Neuronal stem cell (in vitro differentiated cells): Measurements from ENCODE around the gene NAALADL2.

Source experiments
- DNase-seq: peaks from one replicate; pipeline ENCODE4 v3.0.0-alpha.2; 2013; ENCODE audit warnings: low spot score
- H2AFZ ChIP-seq: one replicate; pipeline ENCODE4 v1.6.1; 2013; ENCODE audit warnings: mild to moderate bottlenecking, low read length, inconsistent platforms
- H2AK5ac ChIP-seq: 2 replicates; pipeline ENCODE4 v1.6.1; 2013; ENCODE audit warnings: low read depth, mild to moderate bottlenecking, inconsistent platforms, low read length, moderate library complexity, mixed read lengths
- H2BK120ac ChIP-seq: 2 replicates; pipeline ENCODE4 v1.6.1; 2013; ENCODE audit warnings: low read depth, mild to moderate bottlenecking, inconsistent platforms, low read length, moderate library complexity, mixed read lengths
- H2BK12ac ChIP-seq: one replicate; pipeline ENCODE4 v1.6.1; 2013; ENCODE audit warnings: low read length, inconsistent platforms
- H2BK15ac ChIP-seq: 2 replicates; pipeline ENCODE4 v1.6.1; 2013; ENCODE audit warnings: mild to moderate bottlenecking, low read length, inconsistent platforms, mixed read lengths
- H2BK5ac ChIP-seq: one replicate; pipeline ENCODE4 v1.6.1; 2013; ENCODE audit warnings: inconsistent platforms, mild to moderate bottlenecking, low read length, moderate library complexity
- H3K14ac ChIP-seq: one replicate; pipeline ENCODE4 v1.6.1; 2013; ENCODE audit warnings: low read length, inconsistent platforms
- H3K18ac ChIP-seq: 2 replicates; pipeline ENCODE4 v1.6.1; 2013; ENCODE audit warnings: low read length, inconsistent platforms
- H3K23ac ChIP-seq: 2 replicates; pipeline ENCODE4 v1.6.1; 2013; ENCODE audit warnings: low read depth, mild to moderate bottlenecking, mixed read lengths, low read length, inconsistent platforms; ENCODE audit not compliant: poor library complexity
- H3K27ac ChIP-seq: replicated peaks from 3 replicates; pipeline ENCODE4 v1.5.1; 2013; ENCODE audit warnings: low read length, inconsistent platforms
- H3K27me3 ChIP-seq, 3 experiments: 2 replicates each; pipeline ENCODE4 v1.6.1; 2013; ENCODE audit warnings: low read length in 3 of 3, mild to moderate bottlenecking in 2 of 3, inconsistent platforms in 1 of 3, low read depth in 1 of 3, mixed read lengths in 1 of 3, moderate library complexity in 1 of 3; ENCODE audit not compliant: control insufficient read depth in 3 of 3, insufficient read depth in 3 of 3
- H3K36me3 ChIP-seq, 2 donors: replicated peaks in 1 of 2; 2 replicates each; pipeline ENCODE4 v1.6.1; 2013; ENCODE audit warnings: low read length in 2 of 2; ENCODE audit not compliant: control insufficient read depth in 2 of 2, insufficient read depth in 2 of 2
- H3K4ac ChIP-seq: 2 replicates; pipeline ENCODE4 v1.6.1; 2013; ENCODE audit warnings: inconsistent platforms, mild to moderate bottlenecking, low read length, moderate library complexity
- H3K4me1 ChIP-seq, 2 donors: 1 replicate in 1 of 2; 2 replicates in 1 of 2; pipeline ENCODE4 v1.6.1; 2013; ENCODE audit warnings: low read length in 2 of 2, low read depth in 1 of 2; ENCODE audit not compliant: control insufficient read depth in 2 of 2, insufficient read depth in 1 of 2
- H3K4me2 ChIP-seq: one replicate; pipeline ENCODE4 v1.6.1; 2013; ENCODE audit warnings: mild to moderate bottlenecking, low read length, inconsistent platforms; ENCODE audit not compliant: insufficient read depth, poor library complexity, severe bottlenecking
- H3K4me3 ChIP-seq, 2 donors: 2 replicates each; pipeline ENCODE4 v1.5.1; 2013; ENCODE audit warnings: low read length in 2 of 2, mild to moderate bottlenecking in 2 of 2, inconsistent platforms in 1 of 2, moderate library complexity in 1 of 2
- H3K79me1 ChIP-seq: one replicate; pipeline ENCODE4 v1.6.1; 2013; ENCODE audit warnings: low read depth, mild to moderate bottlenecking, inconsistent platforms, low read length, moderate library complexity
- H3K9ac ChIP-seq: one replicate; pipeline ENCODE4 v1.6.1; 2013; ENCODE audit warnings: mild to moderate bottlenecking, low read depth, low read length, inconsistent platforms; ENCODE audit not compliant: poor library complexity
- H3K9me3 ChIP-seq, 2 donors: replicated peaks in 1 of 2; 2 replicates each; pipeline versions ENCODE3 to v1.6.1; 2013; ENCODE audit warnings: low read length in 2 of 2, mild to moderate bottlenecking in 2 of 2, inconsistent platforms in 1 of 2, low read depth in 1 of 2, mixed read lengths in 1 of 2, moderate library complexity in 1 of 2; ENCODE audit not compliant: control insufficient read depth in 2 of 2, insufficient read depth in 1 of 2
- H4K8ac ChIP-seq: one replicate; pipeline ENCODE4 v1.6.1; 2013; ENCODE audit warnings: low read depth, mild to moderate bottlenecking, inconsistent platforms, low read length, moderate library complexity
- H4K91ac ChIP-seq: one replicate; pipeline ENCODE4 v1.6.1; 2013; ENCODE audit warnings: low read length, low read depth, mild to moderate bottlenecking, inconsistent platforms; ENCODE audit not compliant: poor library complexity
- WGBS, 2 donors: extraction: QIAGEN DNeasy Blood & Tissue Kit; methylation state at CpG; one replicate each; pipeline ENCODE4 v1.1.7; 2013; ENCODE audit warnings: missing lambda C conversion rate in 2 of 2, mixed read lengths in 1 of 2; ENCODE audit not compliant: insufficient read length in 2 of 2, insufficient replicate concordance in 1 of 2; ENCODE audit errors: extremely low coverage in 2 of 2; 5-methylcytosine and 5-hydroxymethylcytosine counted together

NAALADL2 gene

DNA sequence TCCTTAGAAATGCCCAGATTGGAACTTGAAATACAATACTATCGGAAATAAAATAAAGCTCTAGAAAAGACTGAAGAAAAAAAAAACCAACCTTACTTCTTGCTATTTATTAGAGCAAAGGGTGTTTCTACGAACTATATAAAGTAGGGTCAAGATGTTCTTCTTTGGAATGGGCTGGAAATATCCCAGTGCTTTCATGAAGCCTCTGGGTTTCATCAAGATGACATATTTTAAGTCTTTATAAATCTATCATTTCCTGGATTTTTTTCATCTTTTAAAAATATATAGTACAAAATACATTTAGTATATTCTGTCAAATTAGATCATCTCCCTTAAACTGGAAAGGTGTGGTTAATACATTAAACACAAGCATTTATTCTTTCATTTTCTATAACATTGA lies 978.8 kb downstream of the NAALADL2 start:
- Histone ChIP-seq H3K4me3 (no peak overlapping the region), H3K9ac (no peak overlapping the region), H4K8ac (no peak overlapping the region), H2BK120ac (no peak overlapping the region), H3K36me3 (no peaks in the 10 kb centered on the region), H3K27ac (no peak overlapping the region), H3K4ac (no peak overlapping the region), H3K23ac (no peak overlapping the region), H2BK15ac (no peak overlapping the region), H2BK5ac (no peak overlapping the region), H3K9me3 (no peaks in the 10 kb centered on the region), H2AFZ (no peak overlapping the region), H3K18ac (no peak overlapping the region), H2AK5ac (no peak overlapping the region), H3K27me3 (no peaks in the 10 kb centered on the region), H3K4me2 (no peak overlapping the region), H3K79me1 (no peaks in the 10 kb centered on the region), H3K4me1 (no peaks in the 10 kb centered on the region), H2BK12ac (no peak overlapping the region), H4K91ac (no peak overlapping the region), H3K14ac (no peak overlapping the region)
- WGBS, 2 donors: no CpG with 5 or more reads among the region's 2 CpGs
- DNase-seq: no peak

DNA sequence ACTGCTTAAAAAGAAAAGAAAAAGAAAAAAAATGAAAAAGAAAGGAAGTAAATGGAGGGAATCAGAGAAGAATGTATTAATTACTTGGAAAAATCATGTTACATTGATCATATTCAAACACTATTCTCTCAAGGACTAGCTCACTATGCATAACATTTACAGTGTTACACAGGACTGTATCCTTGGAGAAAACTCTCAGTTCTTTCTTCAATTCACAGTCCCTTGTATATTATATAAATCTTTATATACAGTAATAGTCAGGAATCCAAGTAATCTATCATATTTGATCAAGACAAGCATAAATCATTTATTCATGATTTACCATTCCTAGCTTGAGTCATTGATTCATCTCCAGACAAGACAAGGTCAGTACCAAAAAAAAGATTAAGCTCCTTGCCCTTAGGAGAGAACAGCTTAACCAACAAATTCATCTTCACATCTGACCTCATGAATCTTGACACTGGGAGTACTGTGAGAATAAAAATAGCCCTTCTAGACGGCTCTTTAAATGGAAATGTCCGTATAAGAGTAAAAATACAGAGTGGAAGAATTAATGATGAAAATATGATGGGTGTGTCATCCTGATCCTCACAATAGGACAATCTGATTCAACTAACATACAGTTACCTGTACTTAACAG lies 980.4 kb downstream of the NAALADL2 start:
- H3K18ac ChIP-seq: no peak overlapping the region
- H3K36me3 ChIP-seq: no peaks in the 10 kb centered on the region
- no peak overlapping the region for H2BK12ac ChIP-seq
- no peak overlapping the region for H3K9ac ChIP-seq
- H2BK120ac ChIP-seq: no peak overlapping the region
- H3K9me3 ChIP-seq: no peaks in the 10 kb centered on the region
- H3K14ac ChIP-seq: no peak overlapping the region
- H3K4me1 ChIP-seq: no peaks in the 10 kb centered on the region
- no CpG with 5 or more reads among the region's 2 CpGs for WGBS, 2 donors
- H2AFZ ChIP-seq: no peak overlapping the region
- no peak for DNase-seq
- H3K4me3 ChIP-seq: no peak overlapping the region
- H3K27ac ChIP-seq: no peak overlapping the region
- no peak overlapping the region for H3K23ac ChIP-seq
- H4K8ac ChIP-seq: no peak overlapping the region
- H2BK15ac ChIP-seq: no peak overlapping the region
- H3K27me3 ChIP-seq: no peaks in the 10 kb centered on the region
- H3K79me1 ChIP-seq: no peaks in the 10 kb centered on the region
- no peak overlapping the region for H4K91ac ChIP-seq
- no peak overlapping the region for H2BK5ac ChIP-seq
- no peak overlapping the region for H2AK5ac ChIP-seq
- H3K4me2 ChIP-seq: no peak overlapping the region
- no peak overlapping the region for H3K4ac ChIP-seq

DNA sequence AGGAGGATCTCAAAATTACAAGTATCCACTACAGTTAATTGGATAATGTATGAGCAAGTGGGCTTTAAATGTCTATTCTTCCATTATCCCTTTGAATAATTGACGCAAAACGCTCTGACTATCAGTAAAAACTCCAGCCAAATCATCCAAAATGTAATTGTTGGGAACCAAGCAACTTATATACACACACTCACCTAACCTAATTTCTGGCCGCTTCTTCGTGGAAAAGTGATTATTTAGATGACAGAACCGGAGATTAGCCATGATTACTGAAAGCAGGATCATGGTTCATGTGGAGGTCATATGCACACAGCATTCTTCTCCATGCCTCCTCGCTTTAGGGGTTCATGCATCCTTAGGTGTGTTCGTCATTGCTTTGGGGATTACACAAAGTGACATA lies 992.4 kb downstream of the NAALADL2 start:
- H3K79me1 ChIP-seq: no peaks in the 10 kb centered on the region
- H3K4me3 ChIP-seq: no peak overlapping the region
- no peak overlapping the region for H3K9ac ChIP-seq
- no peak overlapping the region for H2BK120ac ChIP-seq
- WGBS, 2 donors: no CpG with 5 or more reads among the region's 7 CpGs
- H3K18ac ChIP-seq: no peak overlapping the region
- no peaks in the 10 kb centered on the region for H3K36me3 ChIP-seq
- H3K4me2 ChIP-seq: no peak overlapping the region
- no peak overlapping the region for H3K14ac ChIP-seq
- H4K91ac ChIP-seq: no peak overlapping the region
- no peaks in the 10 kb centered on the region for H3K9me3 ChIP-seq
- H3K27me3 ChIP-seq: no peaks in the 10 kb centered on the region
- no peak for DNase-seq
- H3K27ac ChIP-seq: no peak overlapping the region
- H3K4me1 ChIP-seq: no peaks in the 10 kb centered on the region
- H2AFZ ChIP-seq: no peak overlapping the region
- H2BK12ac ChIP-seq: no peak overlapping the region
- H2BK5ac ChIP-seq: no peak overlapping the region
- H4K8ac ChIP-seq: no peak overlapping the region
- no peak overlapping the region for H2AK5ac ChIP-seq
- no peak overlapping the region for H3K4ac ChIP-seq
- H2BK15ac ChIP-seq: no peak overlapping the region
- H3K23ac ChIP-seq: no peak overlapping the region

DNA sequence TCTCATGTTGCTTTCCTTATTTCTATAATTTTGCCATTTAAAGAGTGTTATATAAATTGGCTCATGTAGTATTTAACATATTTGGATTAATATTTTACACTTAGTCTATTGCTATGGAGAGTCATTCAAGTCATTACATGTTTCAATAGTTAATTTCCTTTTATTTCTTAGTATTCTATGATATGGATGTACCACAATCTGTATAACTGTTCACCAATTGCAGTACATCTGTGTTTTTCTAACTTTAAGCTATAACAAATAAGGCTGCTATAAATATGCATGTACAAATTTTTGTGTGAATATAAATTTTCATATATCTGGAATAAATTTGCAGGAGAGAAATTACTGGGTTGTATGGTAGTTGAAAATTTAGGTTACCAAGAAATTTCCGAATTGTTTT lies 993.4 kb downstream of the NAALADL2 start:
- H3K4me3 ChIP-seq: no peak overlapping the region

More for the DNA sequence above, 993.4 kb downstream of the NAALADL2 start:
- H4K8ac ChIP-seq: no peak overlapping the region
- H2BK12ac ChIP-seq: no peak overlapping the region
- H3K27ac ChIP-seq: no peak overlapping the region
- no CpG with 5 or more reads among the region's 1 CpG for WGBS, 2 donors
- H3K27me3 ChIP-seq: no peaks in the 10 kb centered on the region
- H3K18ac ChIP-seq: no peak overlapping the region
- H2AFZ ChIP-seq: no peak overlapping the region
- no peaks in the 10 kb centered on the region for H3K36me3 ChIP-seq
- DNase-seq: no peak
- H2AK5ac ChIP-seq: no peak overlapping the region
- H3K4me1 ChIP-seq: no peaks in the 10 kb centered on the region
- no peak overlapping the region for H3K4me2 ChIP-seq
- H3K23ac ChIP-seq: no peak overlapping the region
- H3K14ac ChIP-seq: no peak overlapping the region
- H3K4ac ChIP-seq: no peak overlapping the region
- H4K91ac ChIP-seq: no peak overlapping the region
- no peaks in the 10 kb centered on the region for H3K9me3 ChIP-seq
- no peak overlapping the region for H2BK120ac ChIP-seq
- H2BK15ac ChIP-seq: no peak overlapping the region
- H3K9ac ChIP-seq: no peak overlapping the region
- H2BK5ac ChIP-seq: no peak overlapping the region
- H3K79me1 ChIP-seq: no peaks in the 10 kb centered on the region
